ENCODE results near the gene IPP. TPM values are rescaled to one million over a fixed set of nuclear protein-coding genes. Genes with fewer than 3 reads are reported as not detected.

Gene IPP
- total and polyA plus RNA-seq, 2 of the 8 experiments (the other 6 are each of a cell fraction or from before 2014, with no cell fraction given) = 1.4 to 5.6 TPM

- peaks cover 0 to 4% (median 3%) of the 10 kb centered on the region in 4 experiments; a peak in 3 of 7 replicates for H3K4me1 ChIP-seq (replicated peaks in 1 of 4; ENCODE audit: control insufficient read depth in 3 of 4, insufficient read depth in 4 of 4, low read length in 3 of 4)
- no peak overlapping the region for H3K18ac ChIP-seq (ENCODE audit: extremely low read depth, low read length)
- H3K56ac ChIP-seq (replicated peaks; ENCODE audit: insufficient read length, low read depth, low read length) = no peak overlapping the region
- no peak overlapping the region for H2BK120ac ChIP-seq (replicated peaks; ENCODE audit: low read depth, low read length)
- H2BK15ac ChIP-seq (ENCODE audit: low read length) = no peak overlapping the region
- DNase-seq (ENCODE audit: low read depth in 1 of 2, low spot score in 2 of 2) (no peak), FAIRE-seq (no peak)
- no peaks in the 10 kb centered on the region for H3K9me3 ChIP-seq (ENCODE audit: insufficient read depth in 2 of 2, low read depth in 1 of 2, low read length in 1 of 2)
- no peak overlapping the region for H4K8ac ChIP-seq (ENCODE audit: extremely low read depth, insufficient read depth, low read length)
- H2BK12ac ChIP-seq (ENCODE audit: low read depth, low read length) = no peak overlapping the region
- no peak overlapping the region for H2BK5ac ChIP-seq (ENCODE audit: low read depth, low read length)
- H3K23ac ChIP-seq (ENCODE audit: insufficient read length) = no peak overlapping the region
- WGBS, 2 experiments (ENCODE audit: extremely low coverage in 1 of 2, insufficient coverage in 1 of 2, insufficient read length in 1 of 2, insufficient replicate concordance in 2 of 2, low coverage in 1 of 2, low lambda C conversion rate in 2 of 2, missing lambda C conversion rate in 1 of 2) = 78 to 100% methylated on average over 1 to 3 of the region's 3 CpGs
- H3K79me2 ChIP-seq (ENCODE audit: control insufficient read depth in 1 of 2, insufficient read depth in 2 of 2, low read length in 2 of 2) = no peaks in the 10 kb centered on the region
- H3K4me2 ChIP-seq (ENCODE audit: insufficient read depth in 1 of 2, low read depth in 2 of 2, low read length in 2 of 2) = peak overlapping the region in 1 of 2 experiments; percentile 15; a peak in 1 of 4 replicates
- H3K27ac ChIP-seq (ENCODE audit: low read depth, low read length) = no peak overlapping the region
- H3K14ac ChIP-seq (ENCODE audit: insufficient read length) = no peak overlapping the region
- POLR2A ChIA-PET (ENCODE audit: partially characterized antibody) = interaction anchor here (1.2 kb wide), 1 partner anchor 43 kb away, joined by 3 read pairs; no protein-coding TSS in a partner anchor
- no peaks in the 10 kb centered on the region for H3K79me1 ChIP-seq (ENCODE audit: low read depth, low read length)
- no peak overlapping the region for H2AFZ ChIP-seq (ENCODE audit: low read length)
- no peaks in the 10 kb centered on the region for H3K36me3 ChIP-seq (ENCODE audit: control insufficient read depth in 2 of 4, insufficient read depth in 4 of 4, low read length in 3 of 4)
- no peak overlapping the region for H4K91ac ChIP-seq (replicated peaks; ENCODE audit: insufficient read length, low read length)
- H4K20me1 ChIP-seq (replicated peaks in 1 of 2; ENCODE audit: control insufficient read depth in 1 of 2, insufficient read depth in 2 of 2, low read length in 2 of 2) = no peaks in the 10 kb centered on the region
- no peak overlapping the region for H3K4ac ChIP-seq (replicated peaks; ENCODE audit: insufficient read length, low read depth, low read length)
- no peak overlapping the region for H4K5ac ChIP-seq (ENCODE audit: insufficient read length, low read depth, low read length)
- H3K9ac ChIP-seq (replicated peaks in 1 of 4; ENCODE audit: extremely low read depth in 1 of 4, low read depth in 3 of 4, low read length in 3 of 4) = no peak overlapping the region
- H3K23me2 ChIP-seq (ENCODE audit: low read depth, low read length) = no peaks in the 10 kb centered on the region; the same call in 1 of the 2 replicates
- no peak overlapping the region for H2AK5ac ChIP-seq (ENCODE audit: low read depth, low read length)
- no peak overlapping the region for H2BK20ac ChIP-seq (ENCODE audit: low read length)
- CTCF ChIA-PET (ENCODE audit: partially characterized antibody) = no interaction called here
- no peaks in the 10 kb centered on the region for H3K27me3 ChIP-seq (replicated peaks in 1 of 4; ENCODE audit: control insufficient read depth in 3 of 4, extremely low read depth in 1 of 4, insufficient read depth in 3 of 4, low read length in 3 of 4)
- no peak overlapping the region for H3K4me3 ChIP-seq (ENCODE audit: extremely low read depth in 1 of 4, insufficient read depth in 2 of 4, low read depth in 3 of 4, low read length in 4 of 4)
- TF ChIP-seq KDM4A (IDR thresholded peaks at IDR 0.05; ENCODE audit: low read depth, low read length, severe bottlenecking) (no peak), POLR2A (IDR thresholded peaks at IDR 0.05; ENCODE audit: control extremely low read depth in 1 of 2, low read depth in 2 of 2, low read length in 2 of 2) (no peak), POLR2AphosphoS5 (IDR thresholded peaks at IDR 0.05; ENCODE audit: low read depth, low read length) (no peak), RXRA (IDR thresholded peaks at IDR 0.05; ENCODE audit: insufficient read depth, low read depth, low read length) (no peak), GABPA (IDR thresholded peaks at IDR 0.05; ENCODE audit: borderline replicate concordance, insufficient read depth, low read length) (no peak), ZNF274 (IDR thresholded peaks at IDR 0.05; ENCODE audit: borderline replicate concordance, extremely low read depth, low read length) (no peak), USF2 (IDR thresholded peaks at IDR 0.05; ENCODE audit: low read length) (no peak), CHD2 (IDR thresholded peaks at IDR 0.05; ENCODE audit: low read length) (no peak), BACH1 (IDR thresholded peaks at IDR 0.05; ENCODE audit: low read length) (no peak), RBBP5 (IDR thresholded peaks at IDR 0.05; ENCODE audit: borderline replicate concordance, low read depth, low read length) (no peak), NRF1 (IDR thresholded peaks at IDR 0.05; ENCODE audit: low read depth, low read length) (no peak), FOSL1 (IDR thresholded peaks at IDR 0.05; ENCODE audit: insufficient read depth, low read depth, low read length) (no peak)
Observed at GRCh38 chr1:45730075-45730779, 20.2 kb downstream of the IPP start.
